GM18909 (cell line): Measurements from ENCODE around the gene TMED9.
"Not testable (repeated sequence)": the region's sequence is repeated elsewhere in the genome, so short reads cannot be mapped to it uniquely, and the experiment has no call there.

Source experiments
- ATAC-seq: cut with Tn5 transposase; IDR thresholded peaks from one replicate; pipeline ENCODE4 v1.9.1; 2021; ENCODE audit warnings: mild to moderate bottlenecking; ENCODE audit not compliant: unreplicated experiment, poor library complexity

Gene TMED9

GRCh38 chr5:177592010-177592834 is at the start of gene TMED9:
TMED9 (plus strand) TSS chr5:177592203; CDS start chr5:177592215, 12 bp downstream.
- peak; percentile 96 for ATAC-seq

DNA sequence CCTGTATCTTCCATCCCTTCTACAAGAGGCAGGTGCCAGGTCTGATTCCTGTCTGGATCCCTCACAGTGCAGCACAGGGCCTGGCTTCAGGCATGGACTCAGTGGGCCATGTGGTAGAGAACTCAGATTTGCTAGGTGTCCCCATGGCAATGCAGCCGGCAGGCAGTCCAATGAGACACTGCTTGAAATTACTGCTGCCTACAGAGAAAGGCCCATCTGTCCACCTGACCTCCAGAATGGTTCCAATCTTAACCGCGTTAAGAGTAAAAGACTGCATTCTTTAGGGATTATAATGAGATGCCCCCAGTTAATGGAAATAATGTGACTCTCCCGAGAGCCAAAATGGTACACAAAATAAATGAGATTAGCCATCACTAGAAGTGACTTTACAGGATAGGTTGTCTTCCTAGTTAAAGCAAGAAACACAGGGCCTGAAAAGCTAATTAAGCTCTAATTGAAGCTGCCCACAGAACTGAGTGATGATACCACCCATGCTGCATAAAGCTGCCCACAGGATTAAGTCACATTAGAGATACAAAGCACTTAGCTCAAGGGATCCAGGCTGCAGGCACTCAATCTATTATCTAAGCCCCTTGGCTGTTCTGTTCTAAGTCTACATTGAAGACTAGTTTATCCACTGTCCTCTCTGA is 49.1 kb upstream of the TMED9 start:
- no peak for ATAC-seq

DNA sequence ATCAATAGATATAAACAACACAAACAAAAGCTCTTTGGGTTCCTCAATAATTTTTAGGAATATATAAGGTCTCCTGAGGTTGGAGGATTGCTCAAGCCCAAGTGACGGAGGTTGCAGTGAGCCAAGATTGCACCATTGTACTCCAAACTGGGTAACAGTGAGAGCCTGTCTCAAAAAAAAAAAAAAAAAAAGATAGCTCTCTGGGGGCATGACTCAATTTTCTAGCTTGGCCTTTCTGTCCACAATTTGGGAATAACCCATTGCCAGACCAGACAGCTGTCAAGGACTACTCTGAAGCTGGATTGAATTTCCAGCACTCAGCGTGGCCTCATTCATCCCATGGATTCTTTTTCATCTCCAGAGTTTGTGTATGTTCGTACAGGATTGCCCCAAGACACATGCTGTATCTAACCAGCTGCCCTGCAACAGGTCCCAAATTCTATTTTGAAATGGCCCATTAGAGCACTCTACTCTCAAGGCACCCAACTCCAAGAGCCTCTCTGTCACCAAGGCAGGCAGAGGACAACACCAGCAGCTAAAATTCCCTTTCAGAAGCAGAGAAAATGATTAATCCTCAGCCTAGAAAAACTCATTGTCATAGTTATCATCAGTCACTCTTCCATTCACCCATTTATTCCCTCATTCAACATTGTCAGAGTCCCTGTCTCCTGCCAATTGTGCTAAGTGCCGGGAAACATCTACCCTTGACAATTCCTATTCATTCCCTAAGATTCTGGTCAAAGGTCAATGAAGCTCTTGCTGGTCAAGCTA is 46.3 kb upstream of the TMED9 start:
- no peak for ATAC-seq

- no peak for ATAC-seq
Measured at GRCh38 chr5:177546258-177546741, 45.7 kb upstream of the TMED9 start.

GRCh38 chr5:177547736-177548135 is 44.3 kb upstream of the TMED9 start:
- no peak for ATAC-seq

DNA sequence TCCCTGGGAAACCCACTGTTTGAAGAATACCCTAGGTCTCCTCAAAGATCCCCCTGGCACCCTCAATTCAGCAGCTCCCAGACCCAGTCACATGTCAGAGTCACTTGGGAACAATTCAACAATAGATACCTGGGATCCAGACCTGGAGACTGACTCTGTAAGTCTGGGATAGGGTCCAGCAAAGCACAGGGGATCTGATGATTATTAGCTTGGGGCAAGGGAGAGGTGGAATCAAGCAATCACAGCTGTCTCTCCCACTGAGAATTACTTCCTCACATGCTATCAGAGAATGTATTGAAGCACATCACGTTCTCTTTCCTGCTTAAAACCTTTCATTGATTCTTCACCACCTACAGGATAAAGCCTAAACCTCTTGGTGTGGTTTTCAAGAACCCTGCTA is 43.5 kb upstream of the TMED9 start:
- ATAC-seq = no peak

- ATAC-seq = no peak
Measured at GRCh38 chr5:177550122-177550521, 41.9 kb upstream of the TMED9 start.

GRCh38 chr5:177552839-177553455 is 39.1 kb upstream of the TMED9 start:
- ATAC-seq = no peak

- ATAC-seq = peak; percentile 36
Measured at GRCh38 chr5:177553671-177554429, 38.2 kb upstream of the TMED9 start.

- peak; percentile 93 for ATAC-seq
Measured at GRCh38 chr5:177554474-177555111, 37.4 kb upstream of the TMED9 start, which contains the start of gene FAM193B. FAM193B (minus strand) TSS chr5:177554563; CDS start chr5:177554458, 105 bp downstream.

GRCh38 chr5:177555228-177555627 is 36.8 kb upstream of the TMED9 start:
- no peak for ATAC-seq

DNA sequence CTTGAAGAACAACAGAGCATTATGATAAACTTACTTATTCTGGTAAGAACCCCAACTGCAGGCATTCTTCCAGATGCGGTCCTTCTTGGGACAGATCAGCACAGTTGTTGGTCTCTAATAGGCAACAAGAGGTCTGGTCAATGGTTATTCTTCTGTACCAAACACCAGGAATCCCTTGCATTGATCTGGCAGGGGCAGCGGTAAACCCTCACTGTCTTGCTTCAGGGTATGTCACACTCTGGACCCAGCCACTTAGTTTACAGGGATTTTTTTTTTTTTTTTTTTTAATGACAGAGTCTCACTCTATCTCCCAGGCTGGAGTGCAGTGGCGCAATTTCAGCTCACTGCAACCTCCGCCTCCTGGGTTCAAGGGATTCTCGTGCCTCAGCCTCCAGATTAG is 36.3 kb upstream of the TMED9 start:
- ATAC-seq = no peak

DNA sequence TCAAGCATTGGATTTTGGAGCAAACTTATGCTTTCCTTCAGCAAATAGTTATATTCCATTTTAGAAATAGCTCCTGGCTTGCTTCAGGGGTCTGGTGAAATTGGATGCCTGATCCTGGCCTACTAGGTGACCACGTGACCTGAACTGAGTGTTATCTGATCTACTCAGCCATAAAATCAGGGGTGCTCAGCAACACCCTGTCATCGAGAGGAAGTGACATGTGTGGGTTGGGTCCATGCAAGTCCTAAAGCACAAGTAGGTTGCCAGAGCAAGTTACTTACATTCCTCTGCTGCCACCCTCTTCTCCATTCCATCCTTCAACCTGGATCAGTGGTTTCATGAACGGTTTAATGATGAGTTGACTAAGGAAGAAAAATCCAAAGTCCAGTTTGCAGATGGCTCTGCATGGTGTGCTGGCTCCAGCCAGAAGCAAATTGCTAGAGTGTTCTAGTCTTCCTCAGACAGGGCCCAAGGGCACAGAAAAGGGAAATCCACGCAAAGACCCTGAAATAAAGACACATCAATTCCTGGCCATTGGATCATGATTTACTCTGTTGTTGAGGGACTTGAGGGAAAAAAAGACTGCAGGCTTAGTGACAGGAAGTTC is 34.9 kb upstream of the TMED9 start:
- no peak for ATAC-seq

GRCh38 chr5:177557796-177558195 is 34.2 kb upstream of the TMED9 start:
- ATAC-seq = no peak

- ATAC-seq = not testable (repeated sequence)
Measured at GRCh38 chr5:177559446-177559941, 32.5 kb upstream of the TMED9 start.

GRCh38 chr5:177565046-177565445 is 27.0 kb upstream of the TMED9 start:
- ATAC-seq = no peak

- no peak for ATAC-seq
Measured at GRCh38 chr5:177568326-177568725, 23.7 kb upstream of the TMED9 start.

DNA sequence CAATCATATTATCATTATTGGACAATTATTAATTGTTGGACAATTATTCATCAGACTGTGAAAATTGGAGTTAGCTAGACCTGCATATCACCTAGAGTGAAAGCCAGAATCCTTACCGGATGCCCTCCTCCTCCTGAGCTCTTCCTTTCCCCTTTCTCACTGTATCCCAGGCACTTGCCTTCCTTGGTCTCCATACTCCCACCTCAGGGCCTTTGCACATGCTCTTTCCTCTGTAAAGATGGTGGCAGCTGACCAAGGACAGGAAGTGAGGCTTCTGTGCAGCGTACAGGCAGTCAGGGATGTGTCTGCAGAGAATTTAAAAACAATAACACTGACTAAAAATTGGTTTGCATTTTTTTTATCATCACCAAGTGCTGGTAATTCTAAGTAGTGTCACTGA is 22.1 kb upstream of the TMED9 start:
- ATAC-seq = no peak

DNA sequence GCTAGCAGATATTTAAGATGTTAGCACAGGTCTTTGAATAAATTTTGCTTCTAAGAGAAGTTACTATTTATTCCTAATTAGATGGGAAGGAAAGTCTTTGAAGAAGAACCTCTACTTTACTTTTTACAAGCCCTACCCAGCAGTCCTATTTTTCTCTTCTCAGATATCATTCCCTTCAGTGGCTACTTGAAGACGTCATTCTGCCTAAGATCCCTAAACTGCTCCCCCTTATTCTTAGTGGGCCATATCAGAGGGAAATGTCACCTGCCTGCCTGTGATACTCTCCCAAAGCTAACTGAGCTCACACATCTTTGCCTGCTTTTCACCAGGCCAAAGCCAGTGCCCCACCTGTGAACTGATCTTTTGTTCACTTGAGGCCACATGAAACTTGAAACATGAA is 16.5 kb upstream of the TMED9 start:
- ATAC-seq = no peak
